RWPE2 (cell line): ENCODE results near the gene RAC2.

Experiments used
- ATAC-seq: fragments of 200-7000 bp; cut with Tn5 transposase; 3 replicates; pipeline ENCODE4 v1.9.1; 2021; ENCODE audit warnings: low read depth
- DNase-seq: peaks from one replicate; pipeline ENCODE4 v3.0.0-alpha.2; 2020; ENCODE audit warnings: low spot score
- H3K27ac ChIP-seq: fragments of 450-650 bp; 2 replicates; pipeline ENCODE4 v1.5.1; 2017; ENCODE audit warnings: mild to moderate bottlenecking; ENCODE audit not compliant: poor library complexity, severe bottlenecking
- H3K27me3 ChIP-seq: fragments of 250-450 bp; sonication (Bioruptor Pico); 2 replicates; pipeline ENCODE4 v1.5.1; 2021; ENCODE audit warnings: mild to moderate bottlenecking, moderate library complexity; ENCODE audit not compliant: insufficient read depth, poor library complexity, severe bottlenecking
- H3K36me3 ChIP-seq: fragments of 250-450 bp; sonication (Bioruptor Pico); 2 replicates; pipeline ENCODE4 v1.5.1; 2020; ENCODE audit warnings: low read depth, mild to moderate bottlenecking, moderate library complexity
- H3K4me1 ChIP-seq: fragments of 250-450 bp; sonication (Bioruptor Pico); 2 replicates; pipeline ENCODE4 v1.5.1; 2021; ENCODE audit warnings: mild to moderate bottlenecking, moderate library complexity; ENCODE audit not compliant: insufficient read depth, poor library complexity, severe bottlenecking
- H3K4me3 ChIP-seq: fragments of 250-450 bp; sonication (Bioruptor Pico); 2 replicates; pipeline ENCODE4 v1.5.1; 2021; ENCODE audit warnings: mild to moderate bottlenecking, moderate library complexity; ENCODE audit not compliant: severe bottlenecking
- H3K9me3 ChIP-seq: fragments of 250-450 bp; sonication (Bioruptor Pico); 2 replicates; pipeline ENCODE4 v1.5.1; 2021; ENCODE audit warnings: mild to moderate bottlenecking, moderate library complexity; ENCODE audit not compliant: severe bottlenecking
- TF ChIP-seq, protein P1 (sequence below): fragments of 450-650 bp; IDR thresholded peaks from one replicate; pipeline ENCODE4 v1.5.1; 2017; ENCODE audit warnings: mild to moderate bottlenecking, moderate library complexity; ENCODE audit not compliant: poor library complexity, severe bottlenecking

The RAC2 gene

DNA sequence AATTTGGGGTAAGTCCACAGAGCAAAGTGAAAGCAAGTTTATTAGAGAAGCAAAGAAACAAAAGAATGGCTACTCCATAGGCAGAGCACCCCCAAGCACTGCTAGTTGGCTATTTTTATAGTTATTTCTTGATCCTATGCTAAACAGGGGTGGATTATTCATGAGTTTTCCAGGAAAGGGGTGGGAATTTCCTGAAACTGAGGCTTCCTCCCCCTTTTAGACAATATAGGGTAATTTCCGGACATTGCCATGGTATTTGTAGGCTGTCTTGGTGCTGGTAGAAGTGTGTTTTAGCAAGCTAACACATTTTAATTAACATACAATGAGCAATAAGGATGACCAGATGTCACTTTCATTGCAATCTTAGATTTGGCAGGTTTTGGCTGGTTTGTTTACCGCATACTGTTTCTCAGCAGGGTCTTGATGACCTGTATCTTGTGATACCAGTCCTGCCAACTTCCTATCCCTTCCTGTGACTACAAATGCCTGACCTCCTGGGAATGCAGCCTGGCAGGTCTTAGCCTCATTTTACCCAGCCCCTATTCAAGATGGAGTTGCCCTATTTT lies 55.1 kb downstream of the RAC2 start:
- no peaks in the 10 kb centered on the region for H3K36me3 ChIP-seq
- no peaks in the 10 kb centered on the region for H3K9me3 ChIP-seq
- ATAC-seq (peak; percentile 19), DNase-seq (peak; percentile 29)
- TF ChIP-seq, protein P1, sequence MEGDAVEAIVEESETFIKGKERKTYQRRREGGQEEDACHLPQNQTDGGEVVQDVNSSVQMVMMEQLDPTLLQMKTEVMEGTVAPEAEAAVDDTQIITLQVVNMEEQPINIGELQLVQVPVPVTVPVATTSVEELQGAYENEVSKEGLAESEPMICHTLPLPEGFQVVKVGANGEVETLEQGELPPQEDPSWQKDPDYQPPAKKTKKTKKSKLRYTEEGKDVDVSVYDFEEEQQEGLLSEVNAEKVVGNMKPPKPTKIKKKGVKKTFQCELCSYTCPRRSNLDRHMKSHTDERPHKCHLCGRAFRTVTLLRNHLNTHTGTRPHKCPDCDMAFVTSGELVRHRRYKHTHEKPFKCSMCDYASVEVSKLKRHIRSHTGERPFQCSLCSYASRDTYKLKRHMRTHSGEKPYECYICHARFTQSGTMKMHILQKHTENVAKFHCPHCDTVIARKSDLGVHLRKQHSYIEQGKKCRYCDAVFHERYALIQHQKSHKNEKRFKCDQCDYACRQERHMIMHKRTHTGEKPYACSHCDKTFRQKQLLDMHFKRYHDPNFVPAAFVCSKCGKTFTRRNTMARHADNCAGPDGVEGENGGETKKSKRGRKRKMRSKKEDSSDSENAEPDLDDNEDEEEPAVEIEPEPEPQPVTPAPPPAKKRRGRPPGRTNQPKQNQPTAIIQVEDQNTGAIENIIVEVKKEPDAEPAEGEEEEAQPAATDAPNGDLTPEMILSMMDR = no peak
- no peaks in the 10 kb centered on the region for H3K27me3 ChIP-seq
- peak overlapping the region; percentile 92 for H3K27ac ChIP-seq
- no peak overlapping the region for H3K4me3 ChIP-seq
- H3K4me1 ChIP-seq = peaks cover 42% of the 10 kb centered on the region

DNA sequence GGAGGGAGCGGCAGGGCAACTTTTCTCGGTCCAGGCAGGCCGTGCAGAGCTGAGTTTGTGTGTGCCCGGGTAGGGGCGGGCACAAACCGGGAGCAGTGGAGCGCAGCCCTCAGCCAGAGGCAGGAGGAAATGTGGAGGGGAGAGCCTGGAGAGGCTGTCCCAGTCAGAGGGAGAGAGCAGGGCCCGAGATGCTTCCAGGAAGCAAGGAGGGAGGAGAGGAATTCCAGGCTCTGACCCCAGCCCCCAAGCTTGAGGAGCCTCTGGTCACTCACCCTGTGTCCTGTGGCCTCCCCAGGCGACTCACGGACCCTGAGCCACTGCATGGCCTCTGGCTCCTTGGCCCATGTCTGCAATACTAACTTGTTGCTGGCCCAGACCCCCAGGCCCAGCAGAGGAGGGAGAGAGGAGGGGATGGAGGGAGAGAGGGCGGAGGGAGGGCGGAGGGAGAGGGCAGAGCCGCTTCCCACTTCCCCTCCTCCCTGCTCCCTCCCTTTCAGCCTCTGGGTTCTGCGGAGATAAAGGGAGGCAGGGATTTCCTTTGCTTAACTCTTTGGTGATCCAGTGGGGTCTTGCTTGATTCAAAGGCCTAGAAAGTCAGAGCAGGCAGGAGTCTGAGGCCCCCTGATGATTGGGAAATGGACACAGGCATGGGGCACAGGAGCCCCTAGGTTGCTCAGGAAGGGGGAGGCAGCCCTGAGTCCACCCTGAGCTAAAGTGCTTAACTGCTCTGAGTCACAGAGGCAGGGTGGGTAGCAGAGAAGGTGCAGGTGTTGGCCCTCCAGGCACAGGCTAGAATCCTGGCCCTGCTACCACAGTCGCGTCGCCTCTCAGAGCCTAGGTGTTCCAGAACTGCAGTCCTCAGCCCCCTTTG lies 55.9 kb downstream of the RAC2 start, which contains the start of gene C1QTNF6:
Gene C1QTNF6 (minus strand): TSS at position 357 of the 871 bp plus-strand sequence. CDS start 34 bp downstream, at position 323.
- ATAC-seq (peak; percentile 76), DNase-seq (peak; percentile 73)
- peaks cover 42% of the 10 kb centered on the region for H3K4me1 ChIP-seq
- H3K36me3 ChIP-seq = no peaks in the 10 kb centered on the region
- H3K9me3 ChIP-seq = no peaks in the 10 kb centered on the region
- H3K4me3 ChIP-seq = peak within 1 kb of the TSS; percentile 30
- TF ChIP-seq, protein P1 = no peak
- H3K27me3 ChIP-seq = no peaks in the 10 kb centered on the region
- H3K27ac ChIP-seq = peak within 1 kb of the TSS; percentile 92

DNA sequence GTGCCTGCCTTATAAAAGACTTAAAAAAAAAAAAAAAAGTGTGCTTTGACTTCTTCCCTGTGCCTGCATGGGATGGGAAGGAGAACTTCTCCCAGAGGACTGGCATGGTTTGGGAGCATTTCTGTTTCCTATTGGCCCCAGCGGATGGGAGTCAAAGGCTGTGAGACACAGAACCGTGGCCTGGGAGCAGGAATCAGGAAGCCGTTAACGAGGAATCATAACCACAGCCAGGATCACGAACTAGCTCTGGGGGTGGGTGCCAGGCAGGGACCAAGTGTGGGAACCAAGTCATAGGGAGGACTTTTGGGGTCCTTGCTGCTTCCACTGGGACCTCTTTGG lies 56.5 kb downstream of the RAC2 start:
- peak overlapping the region; percentile 92 for H3K27ac ChIP-seq

DNA sequence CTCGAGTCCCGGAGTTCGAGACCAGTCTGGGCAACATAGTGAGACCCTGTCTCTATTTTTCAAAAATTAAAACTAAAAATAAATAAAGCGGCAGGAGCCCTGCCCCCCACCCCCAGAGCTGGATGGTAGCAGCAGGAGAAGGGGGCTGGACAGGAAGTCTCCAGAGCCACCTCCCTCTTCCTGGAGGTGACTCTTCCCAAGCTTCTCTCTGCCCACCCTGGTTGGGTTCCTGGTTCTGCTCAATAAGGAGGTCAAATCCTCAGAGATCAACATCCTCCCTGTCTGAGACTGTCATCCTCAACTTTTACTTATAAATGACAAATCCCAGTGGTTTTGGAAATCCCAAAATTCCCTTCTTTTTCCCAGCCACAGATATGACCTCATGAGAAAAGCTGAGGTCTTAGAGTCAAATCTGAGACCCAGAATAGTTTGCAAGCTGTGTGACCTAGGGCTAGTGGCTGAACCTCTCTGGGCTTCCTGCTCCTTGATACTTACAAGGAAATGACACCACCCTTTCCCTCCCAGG lies 57.0 kb downstream of the RAC2 start:
- H3K27ac ChIP-seq = peak overlapping the region; percentile 92
- DNase-seq (peak; percentile 19), ATAC-seq (no peak)
- no peaks in the 10 kb centered on the region for H3K27me3 ChIP-seq
- TF ChIP-seq, protein P1 = no peak
- H3K4me1 ChIP-seq = peaks cover 42% of the 10 kb centered on the region
- H3K4me3 ChIP-seq = peak overlapping the region; percentile 30
- no peaks in the 10 kb centered on the region for H3K9me3 ChIP-seq
- H3K36me3 ChIP-seq = no peaks in the 10 kb centered on the region

More for the DNA sequence above, 56.5 kb downstream of the RAC2 start:
- ATAC-seq (peak; percentile 26; the same call in 2 of the 3 replicates), DNase-seq (peak; percentile 47)
- Histone ChIP-seq H3K36me3 (no peaks in the 10 kb centered on the region), H3K4me1 (peaks cover 42% of the 10 kb centered on the region), H3K27me3 (no peaks in the 10 kb centered on the region), H3K4me3 (peak overlapping the region; percentile 30), H3K9me3 (no peaks in the 10 kb centered on the region)
- TF ChIP-seq, protein P1 = no peak
